Colonic mucosa (tissue), 4 donors: Measurements from ENCODE around the gene TMPRSS13. TPM values are rescaled to one million over a fixed set of nuclear protein-coding genes. Genes with fewer than 3 reads are reported as not detected.

Source experiments
- DNase-seq: peaks from one replicate; pipeline ENCODE4 v3.0.0-alpha.2; 2020
- H3K27ac ChIP-seq: fragments of 200-600 bp; one replicate; pipeline ENCODE4 v1.8.0; 2021
- H3K27me3 ChIP-seq: fragments of 200-600 bp; one replicate; pipeline ENCODE4 v1.8.0; 2021
- H3K36me3 ChIP-seq: fragments of 200-600 bp; one replicate; pipeline ENCODE4 v1.8.0; 2021
- H3K4me1 ChIP-seq: fragments of 200-600 bp; one replicate; pipeline ENCODE4 v1.8.0; 2021; ENCODE audit warnings: mild to moderate bottlenecking
- H3K4me3 ChIP-seq: fragments of 200-600 bp; one replicate; pipeline ENCODE4 v1.8.0; 2021
- H3K9ac ChIP-seq, 2 donors: one replicate each; pipeline ENCODE4 v1.7.0; 2013; ENCODE audit warnings: control low read depth in 2 of 2, low read depth in 2 of 2, low read length in 2 of 2
- H3K9me3 ChIP-seq: fragments of 200-600 bp; one replicate; pipeline ENCODE4 v1.8.0; 2021
- CTCF ChIP-seq: fragments of 200-600 bp; IDR thresholded peaks from one replicate; pipeline ENCODE4 v1.8.0; 2022; ENCODE audit warnings: antibody characterized with exemption, mild to moderate bottlenecking
- intact Hi-C: fragments of 100-400 bp; cut with DNase I; formaldehyde crosslinking; loops from one replicate; pipeline ENCODE4 v1.14.1; 2022
- total RNA-seq, 2 donors: library from RNA; stranded (reverse); fragmentation: NEBNext Ultra II Directional in 1 of 2; extraction: Animal tissue kit (Norgen Biotek cat#: 25700) in 1 of 2; gene quantifications; one replicate each; pipeline ENCODE4 v1.2.1, GENCODE V29; 2021
- donor health status: healthy.
- donor health status: DM: no; HTN: no; CAD: no.
- donor health status: DM: no; HTN: no; CAD: no.

Gene TMPRSS13
- total RNA-seq, 2 donors from 2014 or later = 1.5 to 1.6 TPM

GRCh38 chr11:117863383-117863782 is 65.8 kb downstream of the TMPRSS13 start:
- no peaks in the 10 kb centered on the region for H3K4me1 ChIP-seq
- TF ChIP-seq CTCF = no peak
- H3K4me3 ChIP-seq = no peak overlapping the region
- no peaks in the 10 kb centered on the region for H3K27me3 ChIP-seq
- no peak for DNase-seq
- intact Hi-C loops = no loop called here
- H3K36me3 ChIP-seq = no peaks in the 10 kb centered on the region
- H3K9ac ChIP-seq = no peak overlapping the region
- no peak overlapping the region for H3K27ac ChIP-seq
- H3K9me3 ChIP-seq = no peaks in the 10 kb centered on the region

GRCh38 chr11:117862753-117863152 is 66.4 kb downstream of the TMPRSS13 start:
- no peak for DNase-seq
- Histone ChIP-seq H3K27me3 (no peaks in the 10 kb centered on the region), H3K4me3 (no peak overlapping the region), H3K9me3 (no peaks in the 10 kb centered on the region), H3K36me3 (no peaks in the 10 kb centered on the region), H3K4me1 (no peaks in the 10 kb centered on the region), H3K9ac (no peak overlapping the region), H3K27ac (no peak overlapping the region)
- intact Hi-C loops = no loop called here
- no peak for TF ChIP-seq CTCF

GRCh38 chr11:117862019-117862725 is 67.0 kb downstream of the TMPRSS13 start:
- TF ChIP-seq CTCF = no peak
- no peaks in the 10 kb centered on the region for H3K27me3 ChIP-seq
- no peak overlapping the region for H3K4me3 ChIP-seq
- no peaks in the 10 kb centered on the region for H3K9me3 ChIP-seq
- no peaks in the 10 kb centered on the region for H3K4me1 ChIP-seq
- no peaks in the 10 kb centered on the region for H3K36me3 ChIP-seq
- H3K27ac ChIP-seq = no peak overlapping the region
- intact Hi-C loops = no loop called here
- H3K9ac ChIP-seq = no peak overlapping the region
- DNase-seq = no peak

- no peak for TF ChIP-seq CTCF
- no peak for DNase-seq
- Histone ChIP-seq H3K4me1 (no peaks in the 10 kb centered on the region), H3K36me3 (no peaks in the 10 kb centered on the region), H3K27ac (no peak overlapping the region), H3K9ac (no peak overlapping the region), H3K4me3 (no peak overlapping the region), H3K27me3 (no peaks in the 10 kb centered on the region), H3K9me3 (no peaks in the 10 kb centered on the region)
- intact Hi-C loops = no loop called here
These were observed 67.8 kb downstream of the TMPRSS13 start for GRCh38 chr11:117861151-117862018.

GRCh38 chr11:117860139-117860538 is 69.1 kb downstream of the TMPRSS13 start:
- H3K4me3 ChIP-seq = no peak overlapping the region
- no peak for DNase-seq
- no peak overlapping the region for H3K27ac ChIP-seq
- no peaks in the 10 kb centered on the region for H3K4me1 ChIP-seq
- no peaks in the 10 kb centered on the region for H3K36me3 ChIP-seq
- no peaks in the 10 kb centered on the region for H3K27me3 ChIP-seq
- no peak for TF ChIP-seq CTCF
- H3K9ac ChIP-seq = no peak overlapping the region
- no peaks in the 10 kb centered on the region for H3K9me3 ChIP-seq
- intact Hi-C loops = no loop called here
